Trophoblast cell (in vitro differentiated cells and primary cell): Measurements from ENCODE around the gene MUS81.

Experiments used
- DNase-seq, 2 donors: peaks; one replicate each; pipeline ENCODE4 v3.0.0-alpha.2; 2016
- H2AFZ ChIP-seq: 2 replicates; pipeline ENCODE4 v1.6.1; 2013; ENCODE audit warnings: low read length, moderate library complexity, mild to moderate bottlenecking; ENCODE audit not compliant: insufficient read depth, poor library complexity
- H2AK5ac ChIP-seq: 2 replicates; pipeline ENCODE4 v1.6.1; 2013; ENCODE audit warnings: mild to moderate bottlenecking, low read length
- H2BK120ac ChIP-seq: 2 replicates; pipeline ENCODE4 v1.6.1; 2013; ENCODE audit warnings: low read length, mild to moderate bottlenecking, moderate library complexity; ENCODE audit not compliant: insufficient read depth, poor library complexity
- H2BK12ac ChIP-seq: 2 replicates; pipeline ENCODE4 v1.6.1; 2013; ENCODE audit warnings: mild to moderate bottlenecking, low read length, moderate library complexity
- H2BK5ac ChIP-seq: 2 replicates; pipeline ENCODE4 v1.6.1; 2013; ENCODE audit warnings: low read length, low read depth, moderate library complexity, mild to moderate bottlenecking; ENCODE audit not compliant: poor library complexity
- H3K14ac ChIP-seq: 2 replicates; pipeline ENCODE4 v1.6.1; 2013; ENCODE audit warnings: mild to moderate bottlenecking, low read length
- H3K18ac ChIP-seq: 2 replicates; pipeline ENCODE4 v1.6.1; 2013; ENCODE audit warnings: mild to moderate bottlenecking, low read length
- H3K23ac ChIP-seq: 2 replicates; pipeline ENCODE4 v1.6.1; 2013; ENCODE audit warnings: low read length
- H3K27ac ChIP-seq: 2 replicates; pipeline ENCODE4 v1.5.1; 2013; ENCODE audit warnings: low read depth, mild to moderate bottlenecking, inconsistent platforms, low read length, moderate library complexity
- H3K27me3 ChIP-seq: 2 replicates; pipeline ENCODE4 v1.6.1; 2013; ENCODE audit warnings: inconsistent platforms, mild to moderate bottlenecking, low read length, moderate library complexity; ENCODE audit not compliant: insufficient read depth
- H3K36me3 ChIP-seq, 2 experiments: 1 replicate in 1 of 2; 2 replicates in 1 of 2; pipeline ENCODE4 v1.6.1; 2013; ENCODE audit warnings: low read length in 2 of 2, mild to moderate bottlenecking in 2 of 2, moderate library complexity in 1 of 2; ENCODE audit not compliant: insufficient read depth in 2 of 2, control insufficient read depth in 1 of 2
- H3K4ac ChIP-seq: 2 replicates; pipeline ENCODE4 v1.6.1; 2013; ENCODE audit warnings: low read depth, mild to moderate bottlenecking, low read length, moderate library complexity
- H3K4me1 ChIP-seq, 2 experiments: 1 replicate in 1 of 2; 2 replicates in 1 of 2; pipeline ENCODE4 v1.6.1; 2013; ENCODE audit warnings: low read length in 2 of 2, mild to moderate bottlenecking in 2 of 2, moderate library complexity in 1 of 2; ENCODE audit not compliant: insufficient read depth in 2 of 2, control insufficient read depth in 1 of 2
- H3K4me2 ChIP-seq: 2 replicates; pipeline ENCODE4 v1.6.1; 2013; ENCODE audit warnings: inconsistent platforms, mild to moderate bottlenecking, low read length, moderate library complexity
- H3K4me3 ChIP-seq: 2 replicates; pipeline ENCODE4 v1.5.1; 2013; ENCODE audit warnings: mild to moderate bottlenecking, low read depth, low read length, inconsistent platforms
- H3K79me1 ChIP-seq: one replicate; pipeline ENCODE4 v1.6.1; 2013; ENCODE audit warnings: low read length
- H3K79me2 ChIP-seq: 2 replicates; pipeline ENCODE4 v1.6.1; 2013; ENCODE audit warnings: low read length, mild to moderate bottlenecking; ENCODE audit not compliant: control insufficient read depth, insufficient read depth, poor library complexity
- H3K9ac ChIP-seq: 2 replicates; pipeline ENCODE4 v1.6.1; 2013; ENCODE audit warnings: mild to moderate bottlenecking, low read length
- H3K9me3 ChIP-seq: 2 replicates; pipeline ENCODE4 v1.6.1; 2013; ENCODE audit warnings: low read depth, mild to moderate bottlenecking, control low read depth, inconsistent platforms, low read length; ENCODE audit not compliant: insufficient read depth
- H4K12ac ChIP-seq: 2 replicates; pipeline ENCODE4 v1.6.1; 2013; ENCODE audit warnings: low read depth, mild to moderate bottlenecking, low read length, moderate library complexity
- H4K8ac ChIP-seq: 2 replicates; pipeline ENCODE4 v1.6.1; 2013; ENCODE audit warnings: low read depth, mild to moderate bottlenecking, low read length, moderate library complexity
- H4K91ac ChIP-seq: one replicate; pipeline ENCODE4 v1.6.1; 2013; ENCODE audit warnings: low read depth, mild to moderate bottlenecking, low read length, moderate library complexity
- WGBS: extraction: QIAGEN DNeasy Blood & Tissue Kit; methylation state at CpG from one replicate; pipeline ENCODE4 v1.1.7; 2013; ENCODE audit warnings: missing lambda C conversion rate; ENCODE audit not compliant: insufficient read length, insufficient coverage; ENCODE audit errors: extremely low coverage; 5-methylcytosine and 5-hydroxymethylcytosine counted together

Gene MUS81

GRCh38 chr11:65821107-65821506, 39.1 kb upstream of the MUS81 start:
- Histone ChIP-seq H2AFZ (no peak overlapping the region), H3K9ac (no peak overlapping the region), H2BK5ac (no peak overlapping the region), H4K12ac (no peak overlapping the region), H2AK5ac (no peak overlapping the region), H3K14ac (no peak overlapping the region), H3K27ac (no peak overlapping the region), H3K27me3 (no peaks in the 10 kb centered on the region), H3K23ac (no peak overlapping the region), H3K18ac (no peak overlapping the region), H3K79me1 (peaks cover 5% of the 10 kb centered on the region), H3K36me3 (no peaks in the 10 kb centered on the region), H3K4me3 (no peak overlapping the region), H3K4ac (no peak overlapping the region), H3K79me2 (no peaks in the 10 kb centered on the region), H3K9me3 (no peaks in the 10 kb centered on the region), H4K8ac (no peak overlapping the region), H3K4me1 (no peaks in the 10 kb centered on the region), H4K91ac (no peak overlapping the region), H2BK120ac (no peak overlapping the region), H2BK12ac (no peak overlapping the region), H3K4me2 (no peak overlapping the region)
- WGBS: no CpG with 5 or more reads among the region's 8 CpGs
- no peak for DNase-seq

- WGBS: 100% methylated on average over 3 of the region's 15 CpGs
- Histone ChIP-seq H3K9me3 (no peaks in the 10 kb centered on the region), H3K4me3 (no peak overlapping the region), H4K12ac (no peak overlapping the region), H3K79me1 (peaks cover under 1% of the 10 kb centered on the region), H2BK5ac (no peak overlapping the region), H3K36me3 (no peaks in the 10 kb centered on the region), H3K27me3 (no peaks in the 10 kb centered on the region), H3K79me2 (no peaks in the 10 kb centered on the region), H3K23ac (no peak overlapping the region), H2AFZ (no peak overlapping the region), H3K4me1 (no peaks in the 10 kb centered on the region), H3K27ac (no peak overlapping the region), H3K14ac (no peak overlapping the region), H3K18ac (no peak overlapping the region), H4K8ac (no peak overlapping the region), H3K4ac (no peak overlapping the region), H3K4me2 (no peak overlapping the region), H4K91ac (no peak overlapping the region), H2BK12ac (no peak overlapping the region), H3K9ac (no peak overlapping the region), H2AK5ac (no peak overlapping the region), H2BK120ac (no peak overlapping the region)
- no peak for DNase-seq
Observed at GRCh38 chr11:65822776-65823528, 37.3 kb upstream of the MUS81 start.

- H3K9me3 ChIP-seq: no peaks in the 10 kb centered on the region
- H3K4ac ChIP-seq: no peak overlapping the region
- no peaks in the 10 kb centered on the region for H3K36me3 ChIP-seq
- no peak overlapping the region for H2BK120ac ChIP-seq
- no peaks in the 10 kb centered on the region for H3K79me2 ChIP-seq
- H3K79me1 ChIP-seq: no peaks in the 10 kb centered on the region
- H3K27me3 ChIP-seq: no peaks in the 10 kb centered on the region
- no peak overlapping the region for H3K18ac ChIP-seq
- no peak overlapping the region for H3K4me3 ChIP-seq
- no peak for DNase-seq
- H3K9ac ChIP-seq: no peak overlapping the region
- no peak overlapping the region for H2BK5ac ChIP-seq
- no peak overlapping the region for H2AK5ac ChIP-seq
- no peak overlapping the region for H4K12ac ChIP-seq
- no peak overlapping the region for H3K4me2 ChIP-seq
- no CpG with 5 or more reads among the region's 8 CpGs for WGBS
- no peak overlapping the region for H2BK12ac ChIP-seq
- H3K14ac ChIP-seq: no peak overlapping the region
- no peak overlapping the region for H4K91ac ChIP-seq
- H2AFZ ChIP-seq: no peak overlapping the region
- H3K27ac ChIP-seq: no peak overlapping the region
- no peak overlapping the region for H4K8ac ChIP-seq
- H3K23ac ChIP-seq: no peak overlapping the region
- H3K4me1 ChIP-seq: no peaks in the 10 kb centered on the region
Observed at GRCh38 chr11:65826984-65827735, 33.1 kb upstream of the MUS81 start.

GRCh38 chr11:65829459-65829858, 30.8 kb upstream of the MUS81 start:
- peaks cover 5% of the 10 kb centered on the region for H3K79me1 ChIP-seq
- H3K4me1 ChIP-seq: peaks cover 0 to 9% of the 10 kb centered on the region in 2 experiments
- H2BK12ac ChIP-seq: no peak overlapping the region
- no peak overlapping the region for H2BK120ac ChIP-seq
- no peak overlapping the region for H4K91ac ChIP-seq
- H3K79me2 ChIP-seq: no peaks in the 10 kb centered on the region
- no peak overlapping the region for H3K23ac ChIP-seq
- H3K9me3 ChIP-seq: peaks cover 3% of the 10 kb centered on the region
- no peaks in the 10 kb centered on the region for H3K36me3 ChIP-seq
- no peak overlapping the region for H4K8ac ChIP-seq
- no peak for DNase-seq
- no peak overlapping the region for H4K12ac ChIP-seq
- H3K9ac ChIP-seq: no peak overlapping the region
- no peak overlapping the region for H3K4me2 ChIP-seq
- H3K18ac ChIP-seq: no peak overlapping the region
- WGBS: no CpG with 5 or more reads among the region's 4 CpGs
- H3K4ac ChIP-seq: no peak overlapping the region
- no peak overlapping the region for H2BK5ac ChIP-seq
- H3K27me3 ChIP-seq: no peaks in the 10 kb centered on the region
- no peak overlapping the region for H2AFZ ChIP-seq
- no peak overlapping the region for H2AK5ac ChIP-seq
- H3K14ac ChIP-seq: no peak overlapping the region
- no peak overlapping the region for H3K27ac ChIP-seq
- no peak overlapping the region for H3K4me3 ChIP-seq
